ENCODE measurements around the gene GNAT1.

GRCh38 chr3:50237754-50238548, 46.5 kb downstream of the GNAT1 start:
- TF ChIP-seq, protein P1, sequence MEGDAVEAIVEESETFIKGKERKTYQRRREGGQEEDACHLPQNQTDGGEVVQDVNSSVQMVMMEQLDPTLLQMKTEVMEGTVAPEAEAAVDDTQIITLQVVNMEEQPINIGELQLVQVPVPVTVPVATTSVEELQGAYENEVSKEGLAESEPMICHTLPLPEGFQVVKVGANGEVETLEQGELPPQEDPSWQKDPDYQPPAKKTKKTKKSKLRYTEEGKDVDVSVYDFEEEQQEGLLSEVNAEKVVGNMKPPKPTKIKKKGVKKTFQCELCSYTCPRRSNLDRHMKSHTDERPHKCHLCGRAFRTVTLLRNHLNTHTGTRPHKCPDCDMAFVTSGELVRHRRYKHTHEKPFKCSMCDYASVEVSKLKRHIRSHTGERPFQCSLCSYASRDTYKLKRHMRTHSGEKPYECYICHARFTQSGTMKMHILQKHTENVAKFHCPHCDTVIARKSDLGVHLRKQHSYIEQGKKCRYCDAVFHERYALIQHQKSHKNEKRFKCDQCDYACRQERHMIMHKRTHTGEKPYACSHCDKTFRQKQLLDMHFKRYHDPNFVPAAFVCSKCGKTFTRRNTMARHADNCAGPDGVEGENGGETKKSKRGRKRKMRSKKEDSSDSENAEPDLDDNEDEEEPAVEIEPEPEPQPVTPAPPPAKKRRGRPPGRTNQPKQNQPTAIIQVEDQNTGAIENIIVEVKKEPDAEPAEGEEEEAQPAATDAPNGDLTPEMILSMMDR (IDR thresholded peaks at IDR 0.05) = no peak
- no peak for TF ChIP-seq EZH2 (IDR thresholded peaks at IDR 0.05; ENCODE audit: borderline replicate concordance, insufficient read depth, low read depth, low read length, poor library complexity, severe bottlenecking)
